GM18858 (cell line): ENCODE results near the gene STAG1.
"Not testable (repeated sequence)": the region's sequence is repeated elsewhere in the genome, so short reads cannot be mapped to it uniquely, and the experiment has no call there.

ENCODE experiments used
- ATAC-seq: cut with Tn5 transposase; IDR thresholded peaks from one replicate; pipeline ENCODE4 v1.9.1; 2021; ENCODE audit not compliant: unreplicated experiment

STAG1 gene

GRCh38 chr3:136708333-136708985 is 43.7 kb downstream of the STAG1 start:
- no peak for ATAC-seq

GRCh38 chr3:136703429-136703828 is 48.7 kb downstream of the STAG1 start:
- no peak for ATAC-seq

GRCh38 chr3:136699271-136699828 is 52.8 kb downstream of the STAG1 start:
- no peak for ATAC-seq

- ATAC-seq, result no peak
Observed at GRCh38 chr3:136698361-136698760, 53.8 kb downstream of the STAG1 start.

- no peak for ATAC-seq
Observed at GRCh38 chr3:136696797-136697196, 55.4 kb downstream of the STAG1 start.

GRCh38 chr3:136694321-136694720 is 57.9 kb downstream of the STAG1 start:
- ATAC-seq, result no peak

- no peak for ATAC-seq
Observed at GRCh38 chr3:136690599-136690998, 61.6 kb downstream of the STAG1 start.

- ATAC-seq, result no peak
Observed at GRCh38 chr3:136685882-136686281, 66.3 kb downstream of the STAG1 start.

GRCh38 chr3:136682740-136683312 is 69.4 kb downstream of the STAG1 start:
- no peak for ATAC-seq

GRCh38 chr3:136678981-136679380 is 73.2 kb downstream of the STAG1 start:
- no peak for ATAC-seq

- ATAC-seq, result no peak
Observed at GRCh38 chr3:136676009-136676408, 76.2 kb downstream of the STAG1 start.

GRCh38 chr3:136675150-136675858 is 76.9 kb downstream of the STAG1 start:
- ATAC-seq, result no peak

GRCh38 chr3:136672457-136672856 is 79.7 kb downstream of the STAG1 start:
- no peak for ATAC-seq

GRCh38 chr3:136671921-136672320 is 80.3 kb downstream of the STAG1 start:
- no peak for ATAC-seq

- ATAC-seq, result no peak
Observed at GRCh38 chr3:136670166-136670565, 82.0 kb downstream of the STAG1 start.

GRCh38 chr3:136667081-136667480 is 85.1 kb downstream of the STAG1 start:
- no peak for ATAC-seq

GRCh38 chr3:136666301-136666700 is 85.9 kb downstream of the STAG1 start:
- ATAC-seq, result not testable (repeated sequence)

- ATAC-seq, result no peak
Observed at GRCh38 chr3:136664771-136665170, 87.4 kb downstream of the STAG1 start.

- ATAC-seq, result no peak
Observed at GRCh38 chr3:136661282-136661681, 90.9 kb downstream of the STAG1 start.

- ATAC-seq, result no peak
Observed at GRCh38 chr3:136658946-136659682, 93.1 kb downstream of the STAG1 start.

- no peak for ATAC-seq
Observed at GRCh38 chr3:136657526-136657925, 94.7 kb downstream of the STAG1 start.
